ENCODE data around the gene TMC8.

The TMC8 gene

DNA sequence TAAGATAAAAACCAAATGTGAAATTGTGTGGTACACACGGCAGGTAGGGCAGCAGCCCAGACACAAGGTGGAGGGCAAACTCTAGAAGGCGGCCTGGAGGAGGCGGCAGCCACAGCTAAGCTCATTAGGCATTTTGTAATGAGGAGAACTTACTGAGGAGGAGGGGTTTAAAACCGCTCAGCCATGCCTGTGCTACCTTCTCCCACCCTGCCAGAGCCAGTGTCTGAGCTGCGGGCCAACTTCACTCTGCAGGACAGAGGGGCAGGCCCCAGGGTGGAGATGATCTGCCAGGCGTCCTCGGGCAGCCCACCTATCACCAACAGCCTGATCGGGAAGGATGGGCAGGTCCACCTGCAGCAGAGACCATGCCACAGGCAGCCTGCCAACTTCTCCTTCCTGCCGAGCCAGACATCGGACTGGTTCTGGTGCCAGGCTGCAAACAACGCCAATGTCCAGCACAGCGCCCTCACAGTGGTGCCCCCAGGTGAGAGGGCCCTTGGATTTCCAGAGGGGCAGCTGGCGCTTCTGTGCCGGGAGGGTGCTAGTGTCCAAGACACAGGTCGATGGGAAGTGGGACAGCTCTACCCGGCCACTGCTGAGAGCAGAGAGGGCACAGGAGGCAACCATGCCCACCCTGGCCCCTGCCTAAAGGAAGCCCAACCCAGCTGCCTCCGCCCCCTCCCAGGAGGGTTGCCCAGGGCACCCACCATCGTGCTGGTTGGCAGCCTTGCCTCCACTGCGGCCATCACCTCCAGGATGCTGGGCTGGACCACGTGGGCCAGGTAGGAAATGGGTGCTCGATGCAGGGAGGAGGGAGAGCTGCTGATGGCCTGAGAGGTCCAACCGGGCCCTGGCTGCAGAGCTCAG is 33.5 kb downstream of the TMC8 start:
- DNase-seq (no peak), ATAC-seq (ENCODE audit: insufficient read depth, low read depth) (no peak)
- H3K9ac ChIP-seq (ENCODE audit: low read depth, low read length): no peak overlapping the region
- H3K79me2 ChIP-seq (ENCODE audit: insufficient read depth, low read length): peaks cover 7% of the 10 kb centered on the region
- H3K4me2 ChIP-seq (ENCODE audit: insufficient read depth, low read length): no peak overlapping the region
- H3K9me3 ChIP-seq (ENCODE audit: insufficient read depth, low read length, severe bottlenecking): no peaks in the 10 kb centered on the region
- TF ChIP-seq, protein P1, sequence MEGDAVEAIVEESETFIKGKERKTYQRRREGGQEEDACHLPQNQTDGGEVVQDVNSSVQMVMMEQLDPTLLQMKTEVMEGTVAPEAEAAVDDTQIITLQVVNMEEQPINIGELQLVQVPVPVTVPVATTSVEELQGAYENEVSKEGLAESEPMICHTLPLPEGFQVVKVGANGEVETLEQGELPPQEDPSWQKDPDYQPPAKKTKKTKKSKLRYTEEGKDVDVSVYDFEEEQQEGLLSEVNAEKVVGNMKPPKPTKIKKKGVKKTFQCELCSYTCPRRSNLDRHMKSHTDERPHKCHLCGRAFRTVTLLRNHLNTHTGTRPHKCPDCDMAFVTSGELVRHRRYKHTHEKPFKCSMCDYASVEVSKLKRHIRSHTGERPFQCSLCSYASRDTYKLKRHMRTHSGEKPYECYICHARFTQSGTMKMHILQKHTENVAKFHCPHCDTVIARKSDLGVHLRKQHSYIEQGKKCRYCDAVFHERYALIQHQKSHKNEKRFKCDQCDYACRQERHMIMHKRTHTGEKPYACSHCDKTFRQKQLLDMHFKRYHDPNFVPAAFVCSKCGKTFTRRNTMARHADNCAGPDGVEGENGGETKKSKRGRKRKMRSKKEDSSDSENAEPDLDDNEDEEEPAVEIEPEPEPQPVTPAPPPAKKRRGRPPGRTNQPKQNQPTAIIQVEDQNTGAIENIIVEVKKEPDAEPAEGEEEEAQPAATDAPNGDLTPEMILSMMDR (IDR thresholded peaks at IDR 0.05; ENCODE audit: borderline replicate concordance, extremely low read depth, low read length, poor library complexity, severe bottlenecking): no peak
- peaks cover 1% of the 10 kb centered on the region for H4K20me1 ChIP-seq (ENCODE audit: insufficient read depth, low read length)
- no peak overlapping the region for H2AFZ ChIP-seq (ENCODE audit: low read depth, low read length)
- H3K27ac ChIP-seq (ENCODE audit: low read length): no peak overlapping the region
- no peaks in the 10 kb centered on the region; the same call in 1 of the 2 replicates for H3K36me3 ChIP-seq (ENCODE audit: insufficient read depth, low read length)
- H3K4me1 ChIP-seq (ENCODE audit: insufficient read depth, low read length): peaks cover 13% of the 10 kb centered on the region
- no peaks in the 10 kb centered on the region for H3K27me3 ChIP-seq (ENCODE audit: insufficient read depth, low read length, poor library complexity)
- H3K4me3 ChIP-seq (ENCODE audit: low read depth in 1 of 2, low read length in 2 of 2): no peak overlapping the region

GRCh38 chr17:78164748-78165607 is 34.4 kb downstream of the TMC8 start:
- Histone ChIP-seq H3K9ac (ENCODE audit: low read depth, low read length) (no peak overlapping the region), H3K4me2 (ENCODE audit: insufficient read depth, low read length) (no peak overlapping the region), H3K27me3 (ENCODE audit: insufficient read depth, low read length, poor library complexity) (no peaks in the 10 kb centered on the region), H3K27ac (ENCODE audit: low read length) (no peak overlapping the region), H3K4me1 (ENCODE audit: insufficient read depth, low read length) (peaks cover 21% of the 10 kb centered on the region), H3K9me3 (ENCODE audit: insufficient read depth, low read length, severe bottlenecking) (no peaks in the 10 kb centered on the region), H2AFZ (ENCODE audit: low read depth, low read length) (no peak overlapping the region), H4K20me1 (ENCODE audit: insufficient read depth, low read length) (peaks cover 10% of the 10 kb centered on the region), H3K36me3 (ENCODE audit: insufficient read depth, low read length) (no peaks in the 10 kb centered on the region; the same call in 1 of the 2 replicates), H3K4me3 (ENCODE audit: low read depth in 1 of 2, low read length in 2 of 2) (no peak overlapping the region), H3K79me2 (ENCODE audit: insufficient read depth, low read length) (peaks cover 14% of the 10 kb centered on the region)
- TF ChIP-seq EZH2 (IDR thresholded peaks at IDR 0.05; ENCODE audit: borderline replicate concordance, low read depth, low read length, severe bottlenecking): no peak
- TF ChIP-seq, protein P1 (IDR thresholded peaks at IDR 0.05; ENCODE audit: borderline replicate concordance, extremely low read depth, low read length, poor library complexity, severe bottlenecking): no peak
- no peak for ATAC-seq (ENCODE audit: insufficient read depth, low read depth)
- DNase-seq: no peak

- no peak overlapping the region for H3K4me3 ChIP-seq (ENCODE audit: low read depth in 1 of 2, low read length in 2 of 2)
- DNase-seq: no peak
- no peak overlapping the region for H3K9ac ChIP-seq (ENCODE audit: low read depth, low read length)
- peaks cover 29% of the 10 kb centered on the region for H3K4me1 ChIP-seq (ENCODE audit: insufficient read depth, low read length)
- no peaks in the 10 kb centered on the region for H3K27me3 ChIP-seq (ENCODE audit: insufficient read depth, low read length, poor library complexity)
- peaks cover 8% of the 10 kb centered on the region for H3K36me3 ChIP-seq (ENCODE audit: insufficient read depth, low read length)
- H2AFZ ChIP-seq (ENCODE audit: low read depth, low read length): no peak overlapping the region
- no peak for ATAC-seq (ENCODE audit: insufficient read depth, low read depth)
- TF ChIP-seq EZH2 (IDR thresholded peaks at IDR 0.05; ENCODE audit: borderline replicate concordance, low read depth, low read length, severe bottlenecking): no peak
- TF ChIP-seq, protein P1 (IDR thresholded peaks at IDR 0.05; ENCODE audit: borderline replicate concordance, extremely low read depth, low read length, poor library complexity, severe bottlenecking): no peak
- no peak overlapping the region for H3K4me2 ChIP-seq (ENCODE audit: insufficient read depth, low read length)
- no peaks in the 10 kb centered on the region for H3K9me3 ChIP-seq (ENCODE audit: insufficient read depth, low read length, severe bottlenecking)
- H4K20me1 ChIP-seq (ENCODE audit: insufficient read depth, low read length): peaks cover 23% of the 10 kb centered on the region
- peaks cover 14% of the 10 kb centered on the region for H3K79me2 ChIP-seq (ENCODE audit: insufficient read depth, low read length)
- H3K27ac ChIP-seq (ENCODE audit: low read length): no peak overlapping the region
Measured at GRCh38 chr17:78166416-78166815, 35.8 kb downstream of the TMC8 start.

All from DND-41 (cell line).